T-helper 1 cell treated with Interleukin-12 subunit alpha and Interleukin-12 subunit beta and Interleukin-4 antibody, amounts not matched to agents 30 μg/mL and 1 μg/mL, for 36 hours (primary cell): Measurements from ENCODE around the gene GTF3C2.
"Not testable (repeated sequence)": the region's sequence is repeated elsewhere in the genome, so short reads cannot be mapped to it uniquely, and the experiment has no call there.

Experiments
- H3K27ac Mint-ChIP-seq: one replicate; pipeline ENCODE4 v1.8.0; 2021; ENCODE audit warnings: mild to moderate bottlenecking, mixed read lengths
- H3K27me3 Mint-ChIP-seq: one replicate; pipeline ENCODE4 v1.8.0; 2021; ENCODE audit warnings: low read depth, mixed read lengths
- H3K36me3 Mint-ChIP-seq: one replicate; pipeline ENCODE4 v1.8.0; 2021; ENCODE audit warnings: low read depth, mixed read lengths
- H3K4me1 Mint-ChIP-seq: one replicate; pipeline ENCODE4 v1.8.0; 2021; ENCODE audit warnings: low read depth, mixed read lengths
- H3K4me3 Mint-ChIP-seq: one replicate; pipeline ENCODE4 v1.8.0; 2021; ENCODE audit warnings: mild to moderate bottlenecking, moderate library complexity, mixed read lengths
- H3K9me3 Mint-ChIP-seq: one replicate; pipeline ENCODE4 v1.8.0; 2021; ENCODE audit warnings: mixed read lengths

GTF3C2 gene

DNA sequence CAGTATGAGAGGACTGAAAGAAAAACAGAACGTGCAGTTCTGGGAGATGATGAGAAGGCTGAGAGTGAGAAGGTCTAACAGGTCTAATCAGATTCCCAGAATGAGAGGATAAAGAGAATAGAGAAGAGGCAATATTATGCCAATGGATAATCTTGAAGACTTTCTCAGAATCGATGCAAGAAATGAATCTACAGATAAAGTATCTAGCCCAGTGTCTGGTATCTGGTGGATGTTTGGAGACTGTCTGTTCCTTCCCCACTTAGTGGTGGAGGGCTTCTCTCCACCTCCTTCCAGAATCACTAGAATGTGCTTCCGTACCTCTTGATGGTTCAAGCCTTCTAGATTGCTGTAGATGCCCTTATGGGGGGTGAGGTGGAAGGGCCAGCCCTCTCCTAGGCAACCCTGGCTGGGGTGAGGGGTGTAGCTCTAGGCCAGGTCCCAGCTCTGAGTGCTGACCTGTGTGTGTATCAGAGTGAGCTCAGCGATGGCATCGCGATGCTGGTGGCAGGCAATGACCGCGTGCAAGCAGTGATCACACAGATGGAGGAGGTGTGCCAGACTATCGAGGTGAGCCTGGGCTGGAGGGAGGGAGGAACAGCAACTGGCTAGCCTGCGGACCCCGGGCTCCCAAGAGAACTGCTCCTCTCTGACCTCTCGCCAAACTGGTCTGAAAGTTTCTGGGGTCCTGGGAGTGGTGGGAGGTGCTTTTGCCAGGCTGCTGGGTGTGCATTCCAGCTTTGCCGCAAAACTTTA, 51.9 kb downstream of the GTF3C2 start:
- Mint-ChIP-seq H3K9me3 (no peaks in the 10 kb centered on the region), H3K36me3 (peaks cover 7% of the 10 kb centered on the region), H3K4me1 (peaks cover 4% of the 10 kb centered on the region), H3K4me3 (no peak overlapping the region), H3K27ac (no peak overlapping the region), H3K27me3 (peaks cover 12% of the 10 kb centered on the region)

DNA sequence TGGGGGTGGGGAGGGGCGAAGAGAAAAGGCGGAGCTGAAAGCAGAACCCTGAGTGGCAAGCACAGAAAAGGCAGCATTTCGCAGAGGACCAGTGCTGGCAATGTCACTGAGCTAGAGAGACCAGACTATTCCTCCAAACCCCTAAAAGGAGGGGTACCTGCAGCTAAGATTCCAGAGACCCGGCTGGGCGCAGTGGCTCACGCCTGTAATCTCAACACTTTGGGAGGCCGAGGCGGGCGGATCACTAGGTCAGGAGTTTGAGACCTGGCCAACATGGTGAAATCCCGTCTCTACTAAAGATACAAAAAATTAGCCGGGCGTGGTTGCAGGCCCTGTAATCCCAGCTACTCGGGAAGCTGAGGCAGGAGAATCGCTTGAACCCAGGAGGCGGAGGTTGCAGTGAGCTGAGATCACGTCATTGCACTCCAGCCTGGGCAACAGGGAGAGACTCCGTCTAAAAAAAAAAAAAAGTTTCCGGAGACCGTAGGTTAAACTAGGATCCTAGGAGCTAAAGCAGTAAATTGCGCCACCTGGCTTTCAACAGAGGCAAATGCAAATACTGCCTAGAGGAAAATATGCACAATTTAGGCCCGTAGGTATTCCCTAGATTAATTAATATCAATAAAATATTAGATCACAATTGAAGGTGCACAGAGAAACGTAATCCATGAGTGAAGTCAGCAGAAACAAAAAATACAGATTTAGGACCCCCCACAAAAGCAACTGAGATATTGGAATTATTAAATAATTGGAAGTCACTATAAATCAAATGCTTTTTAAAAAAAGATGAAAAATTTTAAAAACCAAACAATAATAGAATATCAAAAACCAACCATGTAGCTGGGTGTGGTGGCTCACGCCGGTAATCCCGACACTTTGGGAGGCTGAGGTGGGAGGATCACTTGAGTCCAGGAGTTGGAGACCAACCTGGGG, 53.2 kb downstream of the GTF3C2 start:
- Mint-ChIP-seq H3K9me3 (no peaks in the 10 kb centered on the region), H3K27ac (no peak overlapping the region), H3K27me3 (peaks cover 19% of the 10 kb centered on the region), H3K4me1 (peaks cover 4% of the 10 kb centered on the region), H3K36me3 (no peaks in the 10 kb centered on the region), H3K4me3 (peak overlapping the region; percentile 63)

DNA sequence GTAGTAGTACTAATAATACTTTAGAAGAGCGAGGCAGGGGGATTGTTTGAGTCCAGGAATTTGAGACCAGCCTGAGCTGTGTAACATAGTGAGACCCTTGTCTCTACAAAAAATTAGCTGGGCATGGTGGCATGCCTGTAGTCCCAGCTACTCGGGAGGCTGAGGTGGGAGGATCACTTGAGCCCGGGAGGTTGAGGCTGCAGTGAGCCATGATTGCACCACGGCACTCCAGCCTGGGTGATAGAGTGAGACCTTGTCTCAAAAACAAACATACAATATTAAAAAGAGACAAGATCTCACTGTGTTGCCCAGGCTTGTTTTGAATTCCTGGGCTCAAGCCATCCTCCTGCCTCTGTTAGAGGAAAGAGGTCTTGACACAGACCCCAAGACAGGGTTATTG, 56.0 kb downstream of the GTF3C2 start:
- not testable (repeated sequence) for H3K4me1 Mint-ChIP-seq, H3K27ac Mint-ChIP-seq, H3K4me3 Mint-ChIP-seq, H3K9me3 Mint-ChIP-seq, H3K36me3 Mint-ChIP-seq
- peaks cover 24% of the 10 kb centered on the region for H3K27me3 Mint-ChIP-seq

GRCh38 chr2:27298391-27299080, 58.0 kb downstream of the GTF3C2 start:
- H3K4me1 Mint-ChIP-seq, result peaks cover 4% of the 10 kb centered on the region
- no peak overlapping the region for H3K4me3 Mint-ChIP-seq
- H3K27ac Mint-ChIP-seq, result no peak overlapping the region
- peaks cover 15% of the 10 kb centered on the region for H3K27me3 Mint-ChIP-seq
- H3K9me3 Mint-ChIP-seq, result no peaks in the 10 kb centered on the region
- H3K36me3 Mint-ChIP-seq, result no peaks in the 10 kb centered on the region

DNA sequence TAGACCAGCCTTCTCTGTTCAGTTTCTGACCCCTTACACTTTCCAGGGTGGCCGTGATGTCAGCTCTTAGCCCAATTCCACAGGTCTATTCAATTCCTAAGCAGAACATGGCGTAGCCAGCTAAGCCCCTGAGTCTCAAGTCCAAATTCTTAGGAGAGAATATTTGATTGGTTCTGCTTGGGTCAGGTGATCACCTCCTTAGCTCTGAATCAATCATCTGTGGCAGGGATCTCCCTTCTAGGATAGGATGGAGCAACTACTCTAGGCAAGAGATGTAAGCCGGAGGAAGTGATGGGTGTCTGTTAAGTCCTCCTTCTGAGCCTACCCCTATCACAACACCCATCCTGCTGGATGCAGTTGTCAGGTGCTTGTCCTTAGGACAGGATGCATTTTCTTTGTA, 59.4 kb downstream of the GTF3C2 start:
- no peaks in the 10 kb centered on the region for H3K9me3 Mint-ChIP-seq
- no peaks in the 10 kb centered on the region for H3K4me1 Mint-ChIP-seq
- no peak overlapping the region for H3K4me3 Mint-ChIP-seq
- peaks cover 25% of the 10 kb centered on the region for H3K27me3 Mint-ChIP-seq
- H3K36me3 Mint-ChIP-seq, result no peaks in the 10 kb centered on the region
- no peak overlapping the region for H3K27ac Mint-ChIP-seq

DNA sequence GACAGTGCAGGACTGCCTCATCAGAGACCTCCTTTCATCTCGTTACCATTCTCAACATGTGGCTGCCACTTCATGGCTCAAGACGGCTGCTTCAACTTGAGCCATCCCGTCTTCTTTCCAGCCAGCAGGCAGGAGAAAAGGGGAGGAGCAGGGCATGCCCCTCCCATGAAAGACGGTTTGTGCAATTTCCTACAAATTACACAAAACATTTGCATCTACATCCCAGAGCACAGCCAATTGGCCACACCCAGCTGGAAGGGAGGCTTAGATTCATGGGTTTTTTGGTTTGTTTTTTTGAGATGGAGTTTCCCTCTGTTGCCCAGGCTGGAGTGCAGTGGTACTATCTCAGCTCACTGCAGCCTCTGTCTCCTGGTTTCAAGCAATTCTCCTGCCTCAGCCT, 60.1 kb downstream of the GTF3C2 start:
- H3K4me1 Mint-ChIP-seq, result no peaks in the 10 kb centered on the region
- H3K27me3 Mint-ChIP-seq, result peaks cover 32% of the 10 kb centered on the region
- H3K27ac Mint-ChIP-seq, result no peak overlapping the region

DNA sequence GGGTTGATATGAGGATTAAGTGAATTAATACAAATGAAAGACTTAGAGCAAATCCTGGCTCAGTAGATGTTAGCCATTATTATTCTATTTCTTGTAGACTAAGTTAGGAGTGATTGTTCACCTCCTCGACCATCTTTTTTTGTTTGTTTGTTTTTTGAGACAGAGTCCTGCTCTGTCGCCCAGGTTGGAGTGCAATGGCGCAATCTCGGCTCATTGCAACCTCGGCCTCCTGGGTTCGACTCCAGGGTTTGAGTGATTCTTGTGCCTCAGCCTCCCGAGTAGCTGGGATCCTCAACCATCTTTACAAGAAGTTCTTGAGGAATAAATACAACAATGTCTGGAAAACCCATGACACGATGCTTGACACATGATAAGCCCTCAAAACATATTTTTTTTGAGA, 61.6 kb downstream of the GTF3C2 start:
- no peaks in the 10 kb centered on the region for H3K36me3 Mint-ChIP-seq
- H3K27me3 Mint-ChIP-seq, result peaks cover 34% of the 10 kb centered on the region

More for the DNA sequence above, 60.1 kb downstream of the GTF3C2 start:
- Mint-ChIP-seq H3K36me3 (no peaks in the 10 kb centered on the region), H3K9me3 (no peaks in the 10 kb centered on the region), H3K4me3 (no peak overlapping the region)

GRCh38 chr2:27291865-27292264, 64.7 kb downstream of the GTF3C2 start:
- Mint-ChIP-seq H3K27me3 (peaks cover 43% of the 10 kb centered on the region), H3K4me1 (no peaks in the 10 kb centered on the region), H3K27ac (no peak overlapping the region), H3K36me3 (no peaks in the 10 kb centered on the region), H3K9me3 (no peaks in the 10 kb centered on the region), H3K4me3 (no peak overlapping the region)

More for the DNA sequence above, 61.6 kb downstream of the GTF3C2 start:
- Mint-ChIP-seq H3K4me1 (no peaks in the 10 kb centered on the region), H3K27ac (no peak overlapping the region), H3K4me3 (no peak overlapping the region), H3K9me3 (no peaks in the 10 kb centered on the region)

DNA sequence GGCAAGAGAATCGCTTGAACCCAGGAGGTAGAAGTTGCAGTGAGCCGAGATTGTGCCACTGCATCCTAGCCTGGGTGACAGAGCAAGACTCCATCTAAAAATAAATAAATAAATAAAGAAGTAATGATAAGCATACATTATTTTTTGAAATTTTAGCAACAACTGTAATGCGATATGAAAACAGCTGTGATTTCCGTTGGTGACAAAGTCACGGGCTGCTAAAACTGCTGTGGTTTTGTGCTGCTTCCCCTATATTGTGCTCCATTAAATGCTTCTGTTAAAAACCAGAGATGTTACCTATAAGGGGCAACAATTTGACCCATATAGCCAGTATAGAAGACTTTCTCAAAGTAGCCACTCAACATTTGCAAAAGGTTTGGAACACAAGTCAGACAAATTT, 66.0 kb downstream of the GTF3C2 start:
- Mint-ChIP-seq H3K27me3 (peaks cover 46% of the 10 kb centered on the region), H3K36me3 (no peaks in the 10 kb centered on the region), H3K4me3 (no peak overlapping the region), H3K4me1 (no peaks in the 10 kb centered on the region), H3K9me3 (no peaks in the 10 kb centered on the region), H3K27ac (no peak overlapping the region)

DNA sequence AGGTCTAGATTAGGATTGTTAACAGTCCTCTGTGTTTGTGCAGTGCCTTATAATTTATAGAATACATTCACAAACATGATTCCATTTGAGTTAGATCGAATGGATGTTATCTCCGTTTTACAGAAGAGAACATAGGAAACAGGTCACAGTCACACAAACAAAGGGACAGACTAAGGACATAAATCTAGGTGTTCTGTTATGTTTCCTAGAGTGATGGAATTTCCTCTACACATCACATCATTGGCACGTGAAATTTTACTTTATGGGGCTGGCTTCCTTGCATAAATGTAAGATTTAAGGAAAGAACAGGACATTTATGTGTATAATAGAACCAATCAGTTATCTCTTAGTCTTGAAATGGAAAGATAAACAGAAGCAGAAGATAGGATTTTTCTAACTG, 68.0 kb downstream of the GTF3C2 start:
- no peaks in the 10 kb centered on the region for H3K4me1 Mint-ChIP-seq
- no peak overlapping the region for H3K27ac Mint-ChIP-seq
- no peaks in the 10 kb centered on the region for H3K9me3 Mint-ChIP-seq

GRCh38 chr2:27285481-27285880, 71.1 kb downstream of the GTF3C2 start:
- H3K4me3 Mint-ChIP-seq, result no peak overlapping the region
- H3K27me3 Mint-ChIP-seq, result peaks cover 48% of the 10 kb centered on the region
- no peak overlapping the region for H3K27ac Mint-ChIP-seq
- no peaks in the 10 kb centered on the region for H3K4me1 Mint-ChIP-seq
- no peaks in the 10 kb centered on the region for H3K9me3 Mint-ChIP-seq
- H3K36me3 Mint-ChIP-seq, result no peaks in the 10 kb centered on the region

More for the DNA sequence above, 68.0 kb downstream of the GTF3C2 start:
- peaks cover 51% of the 10 kb centered on the region for H3K27me3 Mint-ChIP-seq
- no peak overlapping the region for H3K4me3 Mint-ChIP-seq
- no peaks in the 10 kb centered on the region for H3K36me3 Mint-ChIP-seq

DNA sequence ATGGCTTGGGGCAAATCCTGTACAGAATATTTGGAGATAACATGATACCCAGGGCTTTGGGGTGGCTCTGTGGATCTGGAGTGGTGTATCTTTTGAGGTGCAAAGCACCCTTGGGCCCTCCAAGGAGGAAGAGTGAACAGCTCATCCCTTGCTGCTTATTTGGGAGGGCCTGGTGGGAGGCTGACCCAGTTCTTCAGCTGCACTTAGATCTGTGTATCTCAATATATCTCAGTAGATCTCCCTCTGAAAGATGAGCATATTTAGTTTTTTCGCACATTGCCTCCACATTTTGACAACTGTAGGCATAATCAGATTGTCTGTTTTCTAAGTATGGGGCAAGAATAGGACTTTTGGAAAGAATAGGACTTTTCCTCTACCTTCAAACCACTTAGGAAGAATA, 71.6 kb downstream of the GTF3C2 start:
- H3K9me3 Mint-ChIP-seq, result no peaks in the 10 kb centered on the region
- peaks cover 48% of the 10 kb centered on the region for H3K27me3 Mint-ChIP-seq
- H3K4me1 Mint-ChIP-seq, result peaks cover under 1% of the 10 kb centered on the region
- H3K36me3 Mint-ChIP-seq, result no peaks in the 10 kb centered on the region
- H3K27ac Mint-ChIP-seq, result no peak overlapping the region
- no peak overlapping the region for H3K4me3 Mint-ChIP-seq

GRCh38 chr2:27282892-27283291, 73.7 kb downstream of the GTF3C2 start:
- Mint-ChIP-seq H3K9me3 (no peaks in the 10 kb centered on the region), H3K27me3 (peaks cover 39% of the 10 kb centered on the region), H3K36me3 (no peaks in the 10 kb centered on the region), H3K4me3 (no peak overlapping the region), H3K4me1 (peaks cover 3% of the 10 kb centered on the region), H3K27ac (no peak overlapping the region)

- H3K27me3 Mint-ChIP-seq, result peaks cover 40% of the 10 kb centered on the region
- H3K9me3 Mint-ChIP-seq, result no peaks in the 10 kb centered on the region
- peaks cover 3% of the 10 kb centered on the region for H3K4me1 Mint-ChIP-seq
- no peak within 1 kb of the TSS for H3K4me3 Mint-ChIP-seq
- no peaks in the 10 kb centered on the region for H3K36me3 Mint-ChIP-seq
- H3K27ac Mint-ChIP-seq, result no peak within 1 kb of the TSS
Measured at GRCh38 chr2:27281855-27282559, 74.6 kb downstream of the GTF3C2 start, which contains the start of gene TRIM54. TRIM54 (plus strand) TSS chr2:27282429; CDS start chr2:27282732, 303 bp downstream.
